Hepatocyte (in vitro differentiated cells): ENCODE measurements around the gene CHD1. TPM values are rescaled to one million over a fixed set of nuclear protein-coding genes. Genes with fewer than 3 reads are reported as not detected.

Experiments used
- DNase-seq: peaks from one replicate; pipeline ENCODE4 v3.0.0-alpha.2; 2016; ENCODE audit warnings: low spot score
- H2AFZ ChIP-seq: fragments of 200-600 bp; sonication (generic); 2 replicates; pipeline ENCODE4 v1.6.0; 2016; ENCODE audit warnings: antibody characterized with exemption, mild to moderate bottlenecking
- H3K27ac ChIP-seq: fragments of 200-600 bp; sonication (generic); 2 replicates; pipeline ENCODE4 v1.5.1; 2016; ENCODE audit warnings: mild to moderate bottlenecking
- H3K27me3 ChIP-seq: fragments of 200-600 bp; sonication (generic); 2 replicates; pipeline ENCODE4 v1.6.1; 2016
- H3K36me3 ChIP-seq: fragments of 200-600 bp; sonication (generic); replicated peaks from 2 replicates; pipeline ENCODE4 v1.5.1; 2016; ENCODE audit warnings: low read depth; ENCODE audit not compliant: insufficient read depth
- H3K4me1 ChIP-seq: fragments of 200-600 bp; sonication (generic); 2 replicates; pipeline ENCODE4 v1.5.1; 2016; ENCODE audit warnings: mild to moderate bottlenecking, moderate library complexity; ENCODE audit not compliant: insufficient read depth
- H3K4me2 ChIP-seq: fragments of 200-600 bp; sonication (generic); 2 replicates; pipeline ENCODE4 v1.6.0; 2016
- H3K4me3 ChIP-seq: fragments of 200-600 bp; sonication (generic); 2 replicates; pipeline ENCODE4 v1.5.1; 2016; ENCODE audit warnings: mild to moderate bottlenecking
- H3K79me2 ChIP-seq: fragments of 200-600 bp; sonication (generic); 2 replicates; pipeline ENCODE4 v1.6.0; 2017; ENCODE audit warnings: mild to moderate bottlenecking
- H3K9me2 ChIP-seq: fragments of 200-600 bp; sonication (generic); replicated peaks from 2 replicates; pipeline ENCODE4 v1.6.0; 2017; ENCODE audit warnings: mild to moderate bottlenecking; ENCODE audit not compliant: insufficient read depth
- H3K9me3 ChIP-seq: fragments of 200-600 bp; sonication (generic); 2 replicates; pipeline ENCODE4 v1.5.1; 2016; ENCODE audit warnings: low read depth, mild to moderate bottlenecking
- H4K20me1 ChIP-seq: fragments of 200-600 bp; sonication (generic); 2 replicates; pipeline ENCODE4 v1.6.0; 2016; ENCODE audit warnings: mild to moderate bottlenecking; ENCODE audit not compliant: insufficient read depth, poor library complexity, severe bottlenecking
- CTCF ChIP-seq: fragments of 200-600 bp; sonication (generic); IDR thresholded peaks from 2 replicates; pipeline ENCODE4 v1.5.1; 2016; ENCODE audit warnings: antibody characterized with exemption, mild to moderate bottlenecking; ENCODE audit not compliant: poor library complexity
- EZH2 ChIP-seq: fragments of 200-600 bp; sonication (generic); IDR thresholded peaks from 2 replicates; pipeline ENCODE4 v1.6.1; 2016; ENCODE audit warnings: antibody characterized with exemption, mild to moderate bottlenecking, borderline replicate concordance
- EZH2phosphoT487 ChIP-seq: fragments of 200-600 bp; sonication (generic); IDR thresholded peaks from one replicate; pipeline ENCODE4 v1.6.1; 2018; ENCODE audit warnings: antibody characterized with exemption, mild to moderate bottlenecking, low read depth, moderate library complexity; ENCODE audit not compliant: unreplicated experiment, severe bottlenecking
- WGBS: methylation state at CpG from one replicate; pipeline ENCODE4 v1.1.6; 2016; ENCODE audit warnings: low lambda C conversion rate; ENCODE audit errors: missing lambda C conversion rate; 5-methylcytosine and 5-hydroxymethylcytosine counted together
- polyA plus RNA-seq: library from polyadenylated mRNA; unstranded; fragments of >200 nt; fragmentation: Nextera tagmentation; extraction: Ambion mirVana; gene quantifications from 2 replicates; pipeline ENCODE4 v1.2.1, GENCODE V29; 2016
- total RNA-seq: library from RNA; depleted of rRNA; stranded (reverse); fragments of >200 nt; gene quantifications from 2 replicates; pipeline ENCODE4 v1.2.3, GENCODE V29; 2014

The CHD1 gene
- total and polyA plus RNA-seq, 2 experiments from 2014 or later, result 14.2 to 81.4 TPM

- peaks cover 35% of the 10 kb centered on the region for H3K79me2 ChIP-seq
- no peak overlapping the region for H3K27ac ChIP-seq
- no peak overlapping the region for H3K4me3 ChIP-seq
- no peaks in the 10 kb centered on the region for H3K36me3 ChIP-seq
- H3K4me2 ChIP-seq, result no peak overlapping the region
- no peak for TF ChIP-seq EZH2
- no peak for TF ChIP-seq EZH2phosphoT487
- TF ChIP-seq CTCF, result no peak
- H3K27me3 ChIP-seq, result no peaks in the 10 kb centered on the region
- H4K20me1 ChIP-seq, result peaks cover 10% of the 10 kb centered on the region
- H3K9me2 ChIP-seq, result no peaks in the 10 kb centered on the region
- H2AFZ ChIP-seq, result no peak overlapping the region
- H3K4me1 ChIP-seq, result peaks cover 10% of the 10 kb centered on the region
- WGBS, result 85% methylated on average over 3 of the region's 3 CpGs
- no peaks in the 10 kb centered on the region for H3K9me3 ChIP-seq
- no peak for DNase-seq
Measured at GRCh38 chr5:98935206-98935605, 6.4 kb upstream of the CHD1 start.

GRCh38 chr5:98934546-98934945, 5.7 kb upstream of the CHD1 start:
- no peaks in the 10 kb centered on the region for H3K36me3 ChIP-seq
- WGBS, result 100% methylated on average over 1 of the region's 1 CpG
- DNase-seq, result no peak
- no peak overlapping the region for H3K4me2 ChIP-seq
- H3K79me2 ChIP-seq, result peaks cover 40% of the 10 kb centered on the region
- TF ChIP-seq EZH2phosphoT487 (no peak), CTCF (no peak), EZH2 (no peak)
- H3K27me3 ChIP-seq, result no peaks in the 10 kb centered on the region
- H3K4me3 ChIP-seq, result no peak overlapping the region
- no peak overlapping the region for H2AFZ ChIP-seq
- H4K20me1 ChIP-seq, result peaks cover 10% of the 10 kb centered on the region
- no peaks in the 10 kb centered on the region for H3K9me3 ChIP-seq
- no peaks in the 10 kb centered on the region for H3K9me2 ChIP-seq
- H3K4me1 ChIP-seq, result peaks cover 10% of the 10 kb centered on the region
- H3K27ac ChIP-seq, result no peak overlapping the region

GRCh38 chr5:98933445-98934072, 4.8 kb upstream of the CHD1 start:
- Histone ChIP-seq H3K27ac (no peak overlapping the region), H3K27me3 (no peaks in the 10 kb centered on the region), H3K79me2 (peaks cover 40% of the 10 kb centered on the region), H3K4me3 (no peak overlapping the region), H3K4me1 (peaks cover 10% of the 10 kb centered on the region), H2AFZ (no peak overlapping the region), H3K9me2 (no peaks in the 10 kb centered on the region), H4K20me1 (peaks cover 10% of the 10 kb centered on the region), H3K4me2 (no peak overlapping the region), H3K36me3 (no peaks in the 10 kb centered on the region), H3K9me3 (no peaks in the 10 kb centered on the region)
- no peak for DNase-seq
- 98% methylated on average over 5 of the region's 5 CpGs for WGBS
- no peak for TF ChIP-seq EZH2
- TF ChIP-seq EZH2phosphoT487, result no peak
- TF ChIP-seq CTCF, result no peak
